A549 (cell line): ENCODE data around the gene ATP4A. TPM values are rescaled to one million over a fixed set of nuclear protein-coding genes. Genes with fewer than 3 reads are reported as not detected.

ENCODE experiments used
- ATAC-seq, 2 experiments: fragments of 200-7000 bp in 1 of 2; fragments of >200 bp in 1 of 2; cut with Nextera tagmentation in 1 of 2; cut with Tn5 transposase in 1 of 2; 3 replicates each; pipeline versions ENCODE4 v1.8.0 to v1.9.1; 2018 to 2020; ENCODE audit warnings: mild to moderate bottlenecking in 1 of 2, moderate library complexity in 1 of 2
- CTCF ChIA-PET: fragments of 300-600 bp; sonication (Branson Sonifier 250); formaldehyde crosslinking; extraction: SDS; loops from one replicate; lab custom pipeline; 2021; ENCODE audit warnings: antibody characterized with exemption, inconsistent platforms; lab: Yijun Ruan, JAX
- POLR2A ChIA-PET: fragments of 350-600 bp; formaldehyde crosslinking; extraction: SDS; loops from one replicate; lab custom pipeline; 2021; ENCODE audit warnings: antibody characterized with exemption, inconsistent platforms; lab: Yijun Ruan, JAX
- DNase-seq, 2 experiments: peaks; one replicate each; pipeline versions ENCODE4 v3.0.0 to v3.0.0-alpha.2; 2011 to 2016; ENCODE audit warnings: low read depth in 1 of 2, low spot score in 1 of 2
- FAIRE-seq: peaks from 2 replicates; lab custom pipeline; 2011; peaks lifted over from hg19 to GRCh38; lab: Jason Lieb, UNC
- H3K27ac ChIP-seq, 2 experiments: fragments of >200 bp; sonication (Bioruptor Twin); formaldehyde crosslinking; 3 replicates each; pipeline ENCODE4 v1.5.1; 2016 to 2017
- H3K4me1 ChIP-seq: fragments of >200 bp; sonication (Bioruptor Twin); formaldehyde crosslinking; 3 replicates; pipeline ENCODE4 v1.6.1; 2016
- H3K4me2 ChIP-seq: fragments of >200 bp; sonication (Bioruptor Twin); formaldehyde crosslinking; 3 replicates; pipeline ENCODE4 v1.6.1; 2016
- H3K4me3 ChIP-seq: fragments of >200 bp; sonication (Bioruptor Twin); formaldehyde crosslinking; 3 replicates; pipeline ENCODE4 v1.5.1; 2016
- H3K9me3 ChIP-seq: fragments of >200 bp; sonication (Bioruptor Twin); formaldehyde crosslinking; 3 replicates; pipeline ENCODE4 v1.6.1; 2016
- CBX8 ChIP-seq: fragments of 200-600 bp; sonication (generic); IDR thresholded peaks from 2 replicates; pipeline ENCODE4 v1.6.1; 2016
- CHD2 ChIP-seq: fragments of 150-350 bp; IDR thresholded peaks from 2 replicates; pipeline ENCODE4 v1.6.1; 2014; ENCODE audit warnings: low read length; ENCODE audit not compliant: partially characterized antibody
- ESRRA ChIP-seq: fragments of 150-350 bp; IDR thresholded peaks from 2 replicates; pipeline ENCODE4 v1.6.1; 2014; ENCODE audit warnings: mild to moderate bottlenecking, low read length, borderline replicate concordance
- FOSB ChIP-seq: fragments of 250-450 bp; sonication (Bioruptor Pico); IDR thresholded peaks from 2 replicates; pipeline ENCODE4 v1.5.0; 2020; ENCODE audit warnings: mild to moderate bottlenecking, moderate library complexity
- FOSL2 ChIP-seq, 2 experiments: fragments of 450-650 bp in 1 of 2; fragments of >200 bp in 1 of 2; sonication (Bioruptor Twin) in 1 of 2; formaldehyde crosslinking; IDR thresholded peaks; 2 replicates each; pipeline versions ENCODE4 v1.5.0 to v1.6.1; 2016 to 2020; ENCODE audit warnings: mild to moderate bottlenecking in 1 of 2, moderate library complexity in 1 of 2
- GATA3 ChIP-seq: IDR thresholded peaks from 2 replicates; pipeline ENCODE4 v1.6.1; 2012; ENCODE audit warnings: borderline replicate concordance
- HEYL ChIP-seq: fragments of 250-450 bp; sonication (Bioruptor Pico); IDR thresholded peaks from 2 replicates; pipeline ENCODE4 v1.8.0; 2021; ENCODE audit warnings: mild to moderate bottlenecking, moderate library complexity
- HOXA7 ChIP-seq: fragments of 250-450 bp; sonication (Bioruptor Pico); IDR thresholded peaks from 2 replicates; pipeline ENCODE4 v1.5.0; 2020; ENCODE audit warnings: mild to moderate bottlenecking, moderate library complexity
- JUN ChIP-seq, 2 experiments: fragments of >200 bp; sonication (Bioruptor Twin); formaldehyde crosslinking; IDR thresholded peaks; 2 replicates in 1 of 2; 3 replicates in 1 of 2; pipeline ENCODE4 v1.6.1; 2016 to 2017
- JUNB ChIP-seq: fragments of >200 bp; sonication (Bioruptor Twin); formaldehyde crosslinking; IDR thresholded peaks from 2 replicates; pipeline ENCODE4 v1.6.1; 2016
- MAX ChIP-seq: IDR thresholded peaks from 2 replicates; pipeline ENCODE4 v1.6.1; 2012
- MAZ ChIP-seq: fragments of 150-350 bp; IDR thresholded peaks from 2 replicates; pipeline ENCODE4 v1.6.1; 2014; ENCODE audit warnings: antibody characterized with exemption, low read depth, low read length, borderline replicate concordance
- MYC ChIP-seq: IDR thresholded peaks from 2 replicates; pipeline ENCODE4 v1.6.1; 2012; ENCODE audit warnings: mild to moderate bottlenecking, inconsistent platforms, low read length, improper control_type of control experiment, borderline replicate concordance
- NPAS2 ChIP-seq: fragments of 250-450 bp; sonication (Bioruptor Pico); IDR thresholded peaks from 2 replicates; pipeline ENCODE4 v1.8.0; 2022; ENCODE audit warnings: mild to moderate bottlenecking, moderate library complexity, borderline replicate concordance
- NR3C1 ChIP-seq: fragments of >200 bp; sonication (Bioruptor Twin); formaldehyde crosslinking; IDR thresholded peaks from 3 replicates; pipeline ENCODE4 v1.6.1; 2017
- PBX3 ChIP-seq: IDR thresholded peaks from 2 replicates; pipeline ENCODE4 v1.6.1; 2012
- REST ChIP-seq: fragments of 200-600 bp; sonication (generic); IDR thresholded peaks from 2 replicates; pipeline ENCODE4 v1.6.1; 2016; ENCODE audit warnings: antibody characterized with exemption, mild to moderate bottlenecking, moderate library complexity
- SMC3 ChIP-seq: fragments of >200 bp; sonication (Bioruptor Twin); formaldehyde crosslinking; IDR thresholded peaks from 3 replicates; pipeline ENCODE4 v1.6.1; 2018; ENCODE audit warnings: inconsistent platforms
- USF2 ChIP-seq: fragments of 450-650 bp; IDR thresholded peaks from 2 replicates; pipeline ENCODE4 v1.6.1; 2014; ENCODE audit warnings: antibody characterized with exemption
- ZNF302 ChIP-seq: fragments of 250-450 bp; sonication (Bioruptor Pico); IDR thresholded peaks from 2 replicates; pipeline ENCODE4 v1.9.0; 2021; ENCODE audit warnings: inconsistent platforms, mild to moderate bottlenecking, moderate library complexity
- ZSCAN20 ChIP-seq: fragments of 250-450 bp; sonication (Bioruptor Pico); IDR thresholded peaks from 2 replicates; pipeline ENCODE4 v1.8.0; 2022; ENCODE audit warnings: mild to moderate bottlenecking, moderate library complexity
- WGBS: methylation state at CpG from one replicate; pipeline ENCODE4 v1.1.6; 2017; ENCODE audit errors: missing lambda C conversion rate; 5-methylcytosine and 5-hydroxymethylcytosine counted together
- polyA plus RNA-seq, 4 experiments: library from polyadenylated mRNA; depleted of rRNA in 3 of 4; stranded (reverse); fragments of >200 nt; fragmentation: RNase III in 1 of 4; extraction: RNeasy Plus Mini Kit Qiagen cat#74134 plus additional on column Dnase treatment in 1 of 4; gene quantifications; 2 replicates in 3 of 4; 3 replicates in 1 of 4; pipeline ENCODE4 v1.2.3, GENCODE V29; 2011 to 2017
- TF ChIP-seq, protein P1 (sequence below): fragments of 150-350 bp; IDR thresholded peaks from 2 replicates; pipeline ENCODE4 v1.6.1; 2014; ENCODE audit warnings: low read depth, mild to moderate bottlenecking, low read length
- TF ChIP-seq, protein P2 (sequence below): fragments of 250-450 bp; sonication (Bioruptor Pico); IDR thresholded peaks from 2 replicates; pipeline ENCODE4 v1.5.0; 2020; ENCODE audit warnings: low read depth, mild to moderate bottlenecking, moderate library complexity

ATP4A gene
- polyA plus RNA-seq, 2 of the 4 experiments (the other 2 are of a cell fraction) = not detected

GRCh38 chr19:35553385-35554000 lies 10.0 kb downstream of the ATP4A start:
- 0 out of 3 replicates have a peak, but pooled peaks cover 4% of the 10 kb centered on the region for H3K4me1 ChIP-seq
- H3K9me3 ChIP-seq = no peaks in the 10 kb centered on the region
- ChIA-PET POLR2A (no interaction called here), CTCF (interaction anchor here (0.7 to 3.0 kb wide), 2 partner anchors 12 to 43 kb away, joined by 3 to 22 read pairs; no protein-coding TSS in a partner anchor)
- TF ChIP-seq JUN (IDR thresholded peaks at IDR 0.05) (no peak), JUNB (no peak), USF2 (no peak), NR3C1 (no peak), SMC3 (no peak), GATA3 (no peak), MAZ (no peak), FOSB (CRISPR knock-in tag) (no peak), PBX3 (no peak), CBX8 (no peak), FOSL2 (IDR thresholded peaks at IDR 0.05) (no peak), FOSL2 (CRISPR knock-in tag; IDR thresholded peaks at IDR 0.05) (no peak), CHD2 (no peak), NPAS2 (no peak), REST (no peak), ZNF302 (no peak), MAX (no peak), HEYL (CRISPR knock-in tag) (no peak)
- TF ChIP-seq, protein P1, sequence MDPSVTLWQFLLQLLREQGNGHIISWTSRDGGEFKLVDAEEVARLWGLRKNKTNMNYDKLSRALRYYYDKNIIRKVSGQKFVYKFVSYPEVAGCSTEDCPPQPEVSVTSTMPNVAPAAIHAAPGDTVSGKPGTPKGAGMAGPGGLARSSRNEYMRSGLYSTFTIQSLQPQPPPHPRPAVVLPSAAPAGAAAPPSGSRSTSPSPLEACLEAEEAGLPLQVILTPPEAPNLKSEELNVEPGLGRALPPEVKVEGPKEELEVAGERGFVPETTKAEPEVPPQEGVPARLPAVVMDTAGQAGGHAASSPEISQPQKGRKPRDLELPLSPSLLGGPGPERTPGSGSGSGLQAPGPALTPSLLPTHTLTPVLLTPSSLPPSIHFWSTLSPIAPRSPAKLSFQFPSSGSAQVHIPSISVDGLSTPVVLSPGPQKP = no peak
- H3K4me3 ChIP-seq = no peak overlapping the region
- FAIRE-seq (no peak), DNase-seq (no peak), ATAC-seq (no peak)
- no peak overlapping the region for H3K27ac ChIP-seq
- no peak overlapping the region for H3K4me2 ChIP-seq
- 57% methylated on average over 14 of the region's 14 CpGs for WGBS

- no peaks in the 10 kb centered on the region for H3K9me3 ChIP-seq
- WGBS = 56% methylated on average over 13 of the region's 13 CpGs
- ATAC-seq (no peak), DNase-seq (no peak), FAIRE-seq (peak; percentile 76)
- POLR2A ChIA-PET = interaction anchor here (0.7 kb wide), 1 partner anchor 79 kb away, joined by 3 read pairs; no protein-coding TSS in a partner anchor
- H3K27ac ChIP-seq = no peak overlapping the region
- TF ChIP-seq HOXA7 (CRISPR knock-in tag) = no peak
- no peak for TF ChIP-seq MYC
- no peak for TF ChIP-seq ESRRA
- TF ChIP-seq FOSB (CRISPR knock-in tag) = no peak
- TF ChIP-seq ZSCAN20 = no peak
- TF ChIP-seq ZNF302 = no peak
- TF ChIP-seq, protein P1 = no peak
- TF ChIP-seq, protein P2, sequence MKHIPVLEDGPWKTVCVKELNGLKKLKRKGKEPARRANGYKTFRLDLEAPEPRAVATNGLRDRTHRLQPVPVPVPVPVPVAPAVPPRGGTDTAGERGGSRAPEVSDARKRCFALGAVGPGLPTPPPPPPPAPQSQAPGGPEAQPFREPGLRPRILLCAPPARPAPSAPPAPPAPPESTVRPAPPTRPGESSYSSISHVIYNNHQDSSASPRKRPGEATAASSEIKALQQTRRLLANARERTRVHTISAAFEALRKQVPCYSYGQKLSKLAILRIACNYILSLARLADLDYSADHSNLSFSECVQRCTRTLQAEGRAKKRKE = no peak
- CTCF ChIA-PET = interaction anchor here (0.8 to 1.3 kb wide), 5 partner anchors 10 to 108 kb away, joined by 3 to 5 read pairs (median 3); partner anchors contain the start of gene ATP4A
- no peak overlapping the region for H3K4me2 ChIP-seq
- no peaks in the 10 kb centered on the region for H3K4me1 ChIP-seq
- no peak overlapping the region for H3K4me3 ChIP-seq
Measured at GRCh38 chr19:35552534-35553384, 10.7 kb downstream of the ATP4A start.
